ENCODE data around the gene AGTRAP.

AGTRAP gene

DNA sequence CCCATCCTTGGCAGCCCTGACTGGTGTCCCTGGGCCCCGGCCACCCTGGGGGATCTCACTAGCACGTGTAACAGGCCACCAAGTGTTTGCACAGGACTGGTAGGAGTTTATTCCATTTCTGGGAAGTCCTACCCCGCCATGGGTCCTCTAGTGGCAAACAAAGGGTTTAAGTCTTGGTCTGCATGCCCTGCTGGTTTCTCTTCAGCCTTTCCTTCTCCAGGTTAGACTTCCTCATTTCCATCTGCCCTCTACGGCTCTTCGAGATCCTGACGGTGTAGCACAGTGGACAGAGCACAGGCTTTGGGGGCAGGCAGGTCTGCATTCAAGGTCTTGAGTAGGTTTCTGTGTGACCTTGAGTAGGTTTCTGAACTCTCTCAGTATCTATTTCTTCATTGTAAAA is 2.8 kb downstream of the AGTRAP start:
- Histone ChIP-seq H3K27ac (no peak overlapping the region), H3K36me3 (replicated peaks) (no peaks in the 10 kb centered on the region), H3K4me3 (ENCODE audit: low read depth, low read length) (no peak overlapping the region), H3K27me3 (replicated peaks) (no peaks in the 10 kb centered on the region)
- in situ Hi-C loops (cut with HindIII; ENCODE audit: low pct_ligation_motif_present, low sequenced_read_pairs) = no loop called here
- no peak for DNase-seq
- no peak for TF ChIP-seq CTCF (IDR thresholded peaks at IDR 0.05; ENCODE audit: low read depth, low read length, missing control alignments)

GRCh38 chr1:11740258-11741192 is 4.6 kb downstream of the AGTRAP start:
- Histone ChIP-seq H3K27me3 (replicated peaks) (no peaks in the 10 kb centered on the region), H3K36me3 (replicated peaks) (no peaks in the 10 kb centered on the region), H3K27ac (no peak overlapping the region), H3K4me3 (ENCODE audit: low read depth, low read length) (no peak overlapping the region)
- in situ Hi-C loops (cut with HindIII; ENCODE audit: low pct_ligation_motif_present, low sequenced_read_pairs) = no loop called here
- DNase-seq = no peak
- TF ChIP-seq CTCF (IDR thresholded peaks at IDR 0.05; ENCODE audit: low read depth, low read length, missing control alignments) = no peak

- Histone ChIP-seq H3K4me3 (ENCODE audit: low read depth, low read length) (no peak overlapping the region), H3K27me3 (replicated peaks) (no peaks in the 10 kb centered on the region), H3K27ac (no peak overlapping the region), H3K36me3 (replicated peaks) (no peaks in the 10 kb centered on the region)
- in situ Hi-C loops (cut with HindIII; ENCODE audit: low pct_ligation_motif_present, low sequenced_read_pairs) = no loop called here
- no peak for TF ChIP-seq CTCF (IDR thresholded peaks at IDR 0.05; ENCODE audit: low read depth, low read length, missing control alignments)
- no peak for DNase-seq
These were observed 5.5 kb downstream of the AGTRAP start for GRCh38 chr1:11741482-11741881.

- no peak overlapping the region for H3K4me3 ChIP-seq (ENCODE audit: low read depth, low read length)
- in situ Hi-C loops (cut with HindIII; ENCODE audit: low pct_ligation_motif_present, low sequenced_read_pairs) = no loop called here
- H3K27ac ChIP-seq = no peak overlapping the region
- no peak for DNase-seq
- no peak for TF ChIP-seq CTCF (IDR thresholded peaks at IDR 0.05; ENCODE audit: low read depth, low read length, missing control alignments)
- H3K36me3 ChIP-seq (replicated peaks) = no peaks in the 10 kb centered on the region
- H3K27me3 ChIP-seq (replicated peaks) = no peaks in the 10 kb centered on the region
These were observed 6.1 kb downstream of the AGTRAP start for GRCh38 chr1:11741919-11742558.

DNA sequence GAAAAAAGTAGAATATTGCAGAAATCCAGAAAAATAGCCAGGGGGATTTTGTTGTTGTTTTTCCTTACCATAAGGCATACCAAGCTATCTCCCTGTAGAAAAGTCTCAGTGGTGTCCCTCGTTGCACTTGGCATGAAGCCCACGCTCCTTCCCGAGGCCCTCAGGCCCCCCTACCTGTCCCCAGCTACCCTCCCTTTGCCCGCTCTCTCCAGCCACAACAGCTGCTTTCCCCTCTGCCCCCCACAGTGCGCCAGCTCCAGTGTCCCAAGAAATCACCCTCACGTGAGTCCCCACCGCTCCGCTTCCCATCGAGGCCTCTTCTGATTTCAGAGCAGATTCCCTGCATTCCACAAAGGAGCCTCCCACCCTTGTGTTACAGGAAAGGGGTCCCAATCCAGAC is 8.4 kb downstream of the AGTRAP start:
- H3K27ac ChIP-seq = no peak overlapping the region

More for the DNA sequence above, 8.4 kb downstream of the AGTRAP start:
- TF ChIP-seq CTCF (IDR thresholded peaks at IDR 0.05; ENCODE audit: low read depth, low read length, missing control alignments) = no peak
- no peak for DNase-seq
- Histone ChIP-seq H3K36me3 (replicated peaks) (peaks cover 6% of the 10 kb centered on the region), H3K27me3 (replicated peaks) (no peaks in the 10 kb centered on the region), H3K4me3 (ENCODE audit: low read depth, low read length) (no peak overlapping the region)
- in situ Hi-C loops (cut with HindIII; ENCODE audit: low pct_ligation_motif_present, low sequenced_read_pairs) = no loop called here

All from brain microvascular endothelial cell (primary cell).